HCT116 (cell line): ENCODE results near the gene MTPN. TPM values are rescaled to one million over a fixed set of nuclear protein-coding genes. Genes with fewer than 3 reads are reported as not detected.

Source experiments
- ATAC-seq: fragments of 200-7000 bp; cut with Tn5 transposase; 2 replicates; pipeline ENCODE4 v1.9.1; 2020; ENCODE audit warnings: mild to moderate bottlenecking, moderate library complexity
- BruUV-seq: library from RNA; stranded (reverse); fragments of 400-500 nt; replicated peaks from 2 replicates; lab custom pipeline; 2021; lab: Mats Ljungman, UMichigan
- CTCF ChIA-PET: fragments of 300-600 bp; sonication (Branson Sonifier 250); formaldehyde crosslinking; loops from one replicate; lab custom pipeline; 2021; ENCODE audit warnings: antibody characterized with exemption; lab: Charles Lee
- POLR2A ChIA-PET: fragments of 300-600, 350-600 bp; sonication (Branson Sonifier 250); formaldehyde crosslinking; loops from one replicate; lab custom pipeline; 2021; ENCODE audit warnings: antibody characterized with exemption; lab: Charles Lee
- RAD21 ChIA-PET, 2 experiments: fragments of 300-600 bp; sonication (Branson Sonifier 250); formaldehyde crosslinking; loops; one replicate each; lab custom pipeline; 2023; ENCODE audit warnings: low total read pairs in 2 of 2; ENCODE audit not compliant: uncharacterized antibody in 2 of 2, unreplicated experiment in 2 of 2, low non-redundant PET in 1 of 2; lab: Charles Lee
- DNase-seq: peaks from one replicate; pipeline ENCODE4 v3.0.0-alpha.2; 2010; ENCODE audit warnings: low read depth, low spot score
- H2AFZ ChIP-seq: fragments of 200-600 bp; shearing (Covaris generic), sonication (generic); 2 replicates; pipeline ENCODE4 v1.6.1; 2017; ENCODE audit warnings: low read depth, mixed run types, mixed read lengths, antibody characterized with exemption, low read length; ENCODE audit not compliant: poor library complexity, severe bottlenecking
- H3K27ac ChIP-seq: 2 replicates; pipeline ENCODE4 v1.5.1; 2012; ENCODE audit warnings: low read depth, low read length
- H3K27me3 ChIP-seq: fragments of 200-600 bp; sonication (generic); 2 replicates; pipeline ENCODE4 v1.6.1; 2016; ENCODE audit warnings: mixed run types, low read length, mixed read lengths; ENCODE audit not compliant: insufficient read depth
- H3K36me3 ChIP-seq, 2 experiments: fragments of 200-500 bp in 1 of 2; fragments of 200-600 bp in 1 of 2; sonication (Bioruptor generic) in 1 of 2; sonication (generic) in 1 of 2; 2 replicates each; pipeline versions ENCODE4 v1.5.1 to v1.6.1; 2014 to 2016; ENCODE audit warnings: low read length in 2 of 2, inconsistent platforms in 1 of 2, mixed read lengths in 1 of 2, mixed run types in 1 of 2; ENCODE audit not compliant: insufficient read depth in 2 of 2, control insufficient read depth in 1 of 2
- H3K4me1 ChIP-seq, 2 experiments: fragments of 200-600 bp in 1 of 2; sonication (generic) in 1 of 2; 2 replicates each; pipeline versions ENCODE4 v1.5.1 to v1.6.1; 2012 to 2017; ENCODE audit warnings: low read length in 2 of 2, inconsistent platforms in 1 of 2, mild to moderate bottlenecking in 1 of 2, mixed read lengths in 1 of 2, mixed run types in 1 of 2, moderate library complexity in 1 of 2; ENCODE audit not compliant: insufficient read depth in 2 of 2, control insufficient read depth in 1 of 2
- H3K4me2 ChIP-seq: fragments of 200-600 bp; sonication (generic); 2 replicates; pipeline ENCODE4 v1.6.1; 2017; ENCODE audit warnings: mixed run types, low read length, mixed read lengths
- H3K4me3 ChIP-seq, 2 experiments: fragments of 200-600 bp in 1 of 2; sonication (generic) in 1 of 2; replicated peaks in 1 of 2; 2 replicates each; pipeline ENCODE4 v1.5.1; 2011 to 2016; ENCODE audit warnings: low read length in 2 of 2, control low read depth in 1 of 2, low read depth in 1 of 2, mild to moderate bottlenecking in 1 of 2, mixed read lengths in 1 of 2, mixed run types in 1 of 2
- H3K79me2 ChIP-seq: fragments of 200-600 bp; sonication (generic); 2 replicates; pipeline ENCODE4 v1.6.1; 2017; ENCODE audit warnings: mild to moderate bottlenecking, mixed run types, low read length, moderate library complexity, mixed read lengths; ENCODE audit not compliant: insufficient read depth
- H3K9ac ChIP-seq: fragments of 200-600 bp; sonication (generic); 2 replicates; pipeline ENCODE4 v1.6.1; 2016; ENCODE audit warnings: low read length, mixed read lengths
- H3K9me2 ChIP-seq: fragments of 200-600 bp; sonication (generic), shearing (Covaris generic); 2 replicates; pipeline ENCODE4 v1.6.1; 2017; ENCODE audit warnings: mixed run types, mild to moderate bottlenecking, moderate library complexity; ENCODE audit not compliant: insufficient read depth
- H3K9me3 ChIP-seq, 2 experiments: fragments of 200-500 bp in 1 of 2; fragments of 200-600 bp in 1 of 2; sonication (Bioruptor generic) in 1 of 2; sonication (generic) in 1 of 2; 2 replicates each; pipeline ENCODE4 v1.6.1; 2014 to 2017; ENCODE audit warnings: low read length in 2 of 2, mixed read lengths in 2 of 2, inconsistent platforms in 1 of 2, low read depth in 1 of 2, mild to moderate bottlenecking in 1 of 2, mixed run types in 1 of 2, moderate library complexity in 1 of 2; ENCODE audit not compliant: control insufficient read depth in 1 of 2, insufficient read depth in 1 of 2
- H4K20me1 ChIP-seq: fragments of 200-600 bp; sonication (generic), shearing (Covaris generic); 2 replicates; pipeline ENCODE4 v1.6.1; 2017; ENCODE audit warnings: mixed run types, mild to moderate bottlenecking, moderate library complexity; ENCODE audit not compliant: insufficient read depth
- CBX3 ChIP-seq: IDR thresholded peaks from 2 replicates; pipeline ENCODE4 v1.6.1; 2012; ENCODE audit warnings: low read depth
- CTCF ChIP-seq, 3 experiments: fragments of 200-600 bp in 1 of 3; sonication (generic) in 1 of 3; IDR thresholded peaks in 2 of 3; conservative IDR thresholded peaks in 1 of 3; 2 replicates each; pipeline ENCODE4 v1.5.1; 2012 to 2017; ENCODE audit warnings: low read depth in 2 of 3, low read length in 2 of 3, antibody characterized with exemption in 1 of 3, borderline replicate concordance in 1 of 3, control low read depth in 1 of 3, mild to moderate bottlenecking in 1 of 3, mixed read lengths in 1 of 3, mixed run types in 1 of 3, moderate library complexity in 1 of 3; ENCODE audit not compliant: insufficient read depth in 1 of 3
- EGR1 ChIP-seq: IDR thresholded peaks from 2 replicates; pipeline ENCODE4 v1.6.1; 2012; ENCODE audit warnings: low read depth
- ELF1 ChIP-seq: IDR thresholded peaks from 2 replicates; pipeline ENCODE4 v1.6.1; 2012; ENCODE audit warnings: low read depth, borderline replicate concordance
- EZH2phosphoT487 ChIP-seq: fragments of 200-600 bp; IDR thresholded peaks from 2 replicates; pipeline ENCODE4 v1.6.1; 2018; ENCODE audit warnings: antibody characterized with exemption, borderline replicate concordance
- FOSL1 ChIP-seq: IDR thresholded peaks from 2 replicates; pipeline ENCODE4 v1.6.1; 2012; ENCODE audit warnings: low read depth
- JUND ChIP-seq: IDR thresholded peaks from 2 replicates; pipeline ENCODE4 v1.6.1; 2012
- POLR2AphosphoS5 ChIP-seq: IDR thresholded peaks from 2 replicates; pipeline ENCODE4 v1.6.1; 2011; ENCODE audit warnings: mild to moderate bottlenecking, low read depth, low read length, moderate library complexity
- RAD21 ChIP-seq: IDR thresholded peaks from 2 replicates; pipeline ENCODE4 v1.6.1; 2012; ENCODE audit warnings: low read depth, mild to moderate bottlenecking
- SP1 ChIP-seq: IDR thresholded peaks from 2 replicates; pipeline ENCODE4 v1.6.1; 2012; ENCODE audit warnings: low read depth
- YY1 ChIP-seq: IDR thresholded peaks from 2 replicates; pipeline ENCODE4 v1.6.1; 2011; ENCODE audit warnings: low read length, low read depth, moderate library complexity, mild to moderate bottlenecking; ENCODE audit not compliant: insufficient replicate concordance; ENCODE audit errors: extremely low read depth
- ZNF274 ChIP-seq: fragments of 200-500 bp; sonication (Bioruptor generic); IDR thresholded peaks from 2 replicates; pipeline ENCODE4 v1.6.1; 2014; ENCODE audit warnings: mild to moderate bottlenecking, low read depth, low read length, inconsistent platforms
- intact Hi-C: fragments of 100-400 bp; cut with micrococcal nuclease; formaldehyde crosslinking; loops from 2 replicates; pipeline ENCODE4 v1.10.0; 2022
- total RNA-seq: library from RNA; stranded (reverse); gene quantifications from one replicate; pipeline ENCODE4 v1.2.1, GENCODE V29; 2021; ENCODE audit not compliant: unreplicated experiment
- TF ChIP-seq, protein P1 (sequence below): IDR thresholded peaks from 2 replicates; pipeline ENCODE4 v1.6.1; 2012
- TF ChIP-seq, protein P2 (sequence below): IDR thresholded peaks from 2 replicates; pipeline ENCODE4 v1.6.1; 2012; ENCODE audit warnings: low read depth

MTPN gene
- total RNA-seq, 1 experiment from 2014 or later = 152 TPM

DNA sequence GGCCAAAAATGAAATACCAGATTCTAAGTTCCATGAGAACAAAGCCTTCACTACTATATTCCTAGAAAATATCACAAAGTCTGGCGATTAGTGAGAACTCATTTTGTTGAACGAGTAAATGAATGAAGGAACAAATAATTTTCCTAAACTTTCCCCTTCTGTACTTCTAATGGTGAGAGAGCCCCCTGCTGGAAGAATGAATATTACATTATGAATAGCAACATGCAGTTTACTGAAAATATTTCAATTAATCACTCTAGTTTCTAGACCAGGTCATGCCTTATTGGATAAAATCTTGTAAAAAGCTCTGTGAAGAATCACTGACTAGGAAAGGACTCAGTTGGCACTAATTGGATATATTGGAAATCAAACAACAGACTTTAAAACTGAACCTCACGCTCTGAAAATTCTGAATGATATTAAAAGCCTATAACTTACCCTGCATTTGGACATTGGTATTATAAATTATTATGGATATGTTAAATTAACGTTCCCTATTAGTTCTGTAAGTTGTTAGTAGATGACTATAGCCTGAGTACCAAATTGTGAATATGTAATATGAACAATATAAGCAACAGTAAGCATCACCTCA lies 32.4 kb upstream of the MTPN start:
- Histone ChIP-seq H3K9me3 (no peaks in the 10 kb centered on the region), H3K9me2 (no peaks in the 10 kb centered on the region), H3K27ac (no peak overlapping the region), H3K9ac (no peak overlapping the region), H3K4me2 (no peak overlapping the region), H3K79me2 (no peaks in the 10 kb centered on the region), H3K27me3 (peaks cover 16% of the 10 kb centered on the region), H4K20me1 (no peaks in the 10 kb centered on the region; the same call in 1 of the 2 replicates), H2AFZ (peak overlapping the region; percentile 51), H3K36me3 (no peaks in the 10 kb centered on the region), H3K4me3 (no peak overlapping the region), H3K4me1 (no peaks in the 10 kb centered on the region)
- ATAC-seq (0 out of 2 replicates have a peak, but pooled peaks have one; percentile 55), DNase-seq (peak; percentile 22)
- no TSS peak for BruUV-seq
- ChIA-PET POLR2A (no interaction called here), CTCF (interaction anchor here (1.6 to 2.5 kb wide), 3 partner anchors 10 to 735 kb away, joined by 3 to 6 read pairs (median 4); no protein-coding TSS in a partner anchor), RAD21 (no interaction called here)
- TF ChIP-seq FOSL1 = no peak; the same call in 1 of the 2 replicates
- TF ChIP-seq ELF1 = no peak
- peak; percentile 88 for TF ChIP-seq RAD21
- no peak for TF ChIP-seq EZH2phosphoT487
- no peak for TF ChIP-seq POLR2AphosphoS5
- peak; percentile 56 to 83 (median 75) for TF ChIP-seq CTCF (IDR thresholded peaks at IDR 0.05 in 2 of 3, conservative IDR thresholded peaks at IDR 0.05 in 1 of 3; ENCODE audit: borderline replicate concordance in 1 of 3, insufficient read depth in 1 of 3, low read depth in 2 of 3, low read length in 2 of 3)
- TF ChIP-seq, protein P1, sequence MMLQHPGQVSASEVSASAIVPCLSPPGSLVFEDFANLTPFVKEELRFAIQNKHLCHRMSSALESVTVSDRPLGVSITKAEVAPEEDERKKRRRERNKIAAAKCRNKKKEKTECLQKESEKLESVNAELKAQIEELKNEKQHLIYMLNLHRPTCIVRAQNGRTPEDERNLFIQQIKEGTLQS = no peak
- TF ChIP-seq, protein P2, sequence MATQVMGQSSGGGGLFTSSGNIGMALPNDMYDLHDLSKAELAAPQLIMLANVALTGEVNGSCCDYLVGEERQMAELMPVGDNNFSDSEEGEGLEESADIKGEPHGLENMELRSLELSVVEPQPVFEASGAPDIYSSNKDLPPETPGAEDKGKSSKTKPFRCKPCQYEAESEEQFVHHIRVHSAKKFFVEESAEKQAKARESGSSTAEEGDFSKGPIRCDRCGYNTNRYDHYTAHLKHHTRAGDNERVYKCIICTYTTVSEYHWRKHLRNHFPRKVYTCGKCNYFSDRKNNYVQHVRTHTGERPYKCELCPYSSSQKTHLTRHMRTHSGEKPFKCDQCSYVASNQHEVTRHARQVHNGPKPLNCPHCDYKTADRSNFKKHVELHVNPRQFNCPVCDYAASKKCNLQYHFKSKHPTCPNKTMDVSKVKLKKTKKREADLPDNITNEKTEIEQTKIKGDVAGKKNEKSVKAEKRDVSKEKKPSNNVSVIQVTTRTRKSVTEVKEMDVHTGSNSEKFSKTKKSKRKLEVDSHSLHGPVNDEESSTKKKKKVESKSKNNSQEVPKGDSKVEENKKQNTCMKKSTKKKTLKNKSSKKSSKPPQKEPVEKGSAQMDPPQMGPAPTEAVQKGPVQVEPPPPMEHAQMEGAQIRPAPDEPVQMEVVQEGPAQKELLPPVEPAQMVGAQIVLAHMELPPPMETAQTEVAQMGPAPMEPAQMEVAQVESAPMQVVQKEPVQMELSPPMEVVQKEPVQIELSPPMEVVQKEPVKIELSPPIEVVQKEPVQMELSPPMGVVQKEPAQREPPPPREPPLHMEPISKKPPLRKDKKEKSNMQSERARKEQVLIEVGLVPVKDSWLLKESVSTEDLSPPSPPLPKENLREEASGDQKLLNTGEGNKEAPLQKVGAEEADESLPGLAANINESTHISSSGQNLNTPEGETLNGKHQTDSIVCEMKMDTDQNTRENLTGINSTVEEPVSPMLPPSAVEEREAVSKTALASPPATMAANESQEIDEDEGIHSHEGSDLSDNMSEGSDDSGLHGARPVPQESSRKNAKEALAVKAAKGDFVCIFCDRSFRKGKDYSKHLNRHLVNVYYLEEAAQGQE = no peak
- TF ChIP-seq SP1 = no peak
- no peak for TF ChIP-seq JUND
- no peak for TF ChIP-seq ZNF274
- TF ChIP-seq CBX3 = no peak
- TF ChIP-seq YY1 = no peak
- TF ChIP-seq EGR1 = no peak
- intact Hi-C loops = loop anchor here (1.0 to 5.0 kb wide), 3 partner anchors 208 to 732 kb away; no protein-coding TSS in a partner anchor
